ENCODE data around the gene PTN. TPM values are rescaled to one million over a fixed set of nuclear protein-coding genes. Genes with fewer than 3 reads are reported as not detected.

The PTN gene
- total and polyA plus RNA-seq, 2 of the 13 experiments (the other 11 are each of a cell fraction or from before 2014, with no cell fraction given): not detected

GRCh38 chr7:137354396-137354795, 10.9 kb upstream of the PTN start (continued):
- TF ChIP-seq ATF4 (CRISPR knock-in tag; IDR thresholded peaks at IDR 0.05): no peak
- TF ChIP-seq ARHGAP35 (CRISPR knock-in tag; IDR thresholded peaks at IDR 0.05; ENCODE audit: borderline replicate concordance): no peak
- no peak for TF ChIP-seq CC2D1A (CRISPR knock-in tag; IDR thresholded peaks at IDR 0.05)
- TF ChIP-seq SRSF1 (optimal IDR thresholded peaks at IDR 0.05; ENCODE audit: low read depth, low read length): no peak

GRCh38 chr7:137351941-137352340, 8.4 kb upstream of the PTN start:
- no peak for ATAC-seq
- no TSS peak for BruUV-seq (replicated peaks)
- no peak for FAIRE-seq
- H3K79me2 ChIP-seq (ENCODE audit: insufficient read depth, low read length): no peaks in the 10 kb centered on the region
- no peak overlapping the region for H3K9ac ChIP-seq (ENCODE audit: insufficient read depth, low read depth, low read length)
- CTCF ChIA-PET (ENCODE audit: low intra/inter-chr PET ratio, low total read pairs): no interaction called here
- no peaks in the 10 kb centered on the region for H4K20me1 ChIP-seq (ENCODE audit: insufficient read depth, low read length)
- no peak for DNase-seq (ENCODE audit: low spot score)
- no peak overlapping the region for H3K4me3 ChIP-seq (replicated peaks in 1 of 3; ENCODE audit: insufficient read depth in 1 of 3, low read depth in 2 of 3, low read length in 3 of 3)
- no peaks in the 10 kb centered on the region for H3K9me3 ChIP-seq (ENCODE audit: low read length)
- H3K36me3 ChIP-seq (replicated peaks in 1 of 2; ENCODE audit: control insufficient read depth in 1 of 2, insufficient read depth in 2 of 2, low read length in 2 of 2): no peaks in the 10 kb centered on the region
- no peak overlapping the region for H2AFZ ChIP-seq (ENCODE audit: low read length)
- no peaks in the 10 kb centered on the region for H3K27me3 ChIP-seq (ENCODE audit: control insufficient read depth in 1 of 2, insufficient read depth in 2 of 2, low read length in 2 of 2)
- intact Hi-C loops (cut with micrococcal nuclease; ENCODE audit: unreplicated experiment) (no loop called here), in situ Hi-C loops (cut with HindIII; ENCODE audit: extremely low pct_ligation_motif_present, low pct_unique_long_range_greater_than_20kb) (no loop called here)
- H3K4me1 ChIP-seq (ENCODE audit: insufficient read depth, low read length): no peaks in the 10 kb centered on the region
- H3K27ac ChIP-seq (ENCODE audit: extremely low read length, insufficient read depth, low read length): no peak overlapping the region
- H3K4me2 ChIP-seq (ENCODE audit: low read depth, low read length): no peak overlapping the region
- WGBS (ENCODE audit: low lambda C conversion rate): 2% methylated on average over 2 of the region's 2 CpGs
- POLR2A ChIA-PET: no interaction called here
- TF ChIP-seq, protein P1, sequence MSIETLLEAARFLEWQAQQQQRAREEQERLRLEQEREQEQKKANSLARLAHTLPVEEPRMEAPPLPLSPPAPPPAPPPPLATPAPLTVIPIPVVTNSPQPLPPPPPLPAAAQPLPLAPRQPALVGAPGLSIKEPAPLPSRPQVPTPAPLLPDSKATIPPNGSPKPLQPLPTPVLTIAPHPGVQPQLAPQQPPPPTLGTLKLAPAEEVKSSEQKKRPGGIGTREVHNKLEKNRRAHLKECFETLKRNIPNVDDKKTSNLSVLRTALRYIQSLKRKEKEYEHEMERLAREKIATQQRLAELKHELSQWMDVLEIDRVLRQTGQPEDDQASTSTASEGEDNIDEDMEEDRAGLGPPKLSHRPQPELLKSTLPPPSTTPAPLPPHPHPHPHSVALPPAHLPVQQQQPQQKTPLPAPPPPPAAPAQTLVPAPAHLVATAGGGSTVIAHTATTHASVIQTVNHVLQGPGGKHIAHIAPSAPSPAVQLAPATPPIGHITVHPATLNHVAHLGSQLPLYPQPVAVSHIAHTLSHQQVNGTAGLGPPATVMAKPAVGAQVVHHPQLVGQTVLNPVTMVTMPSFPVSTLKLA (IDR thresholded peaks at IDR 0.05): no peak
- TF ChIP-seq BRCA1 (CRISPR knock-in tag; IDR thresholded peaks at IDR 0.05) (no peak), ZNF674 (CRISPR knock-in tag; IDR thresholded peaks at IDR 0.05; ENCODE audit: low read depth) (no peak), ZNF615 (CRISPR knock-in tag; IDR thresholded peaks at IDR 0.05; ENCODE audit: borderline replicate concordance) (no peak), ZNF350 (CRISPR knock-in tag; IDR thresholded peaks at IDR 0.05; ENCODE audit: borderline replicate concordance, low read depth) (no peak), ZNF124 (CRISPR knock-in tag; IDR thresholded peaks at IDR 0.05) (no peak), PAXIP1 (CRISPR knock-in tag; conservative IDR thresholded peaks at IDR 0.05) (no peak), AKAP8 (CRISPR knock-in tag; IDR thresholded peaks at IDR 0.05) (no peak), ZNF737 (CRISPR knock-in tag; IDR thresholded peaks at IDR 0.05; ENCODE audit: borderline replicate concordance) (no peak), MTF1 (CRISPR knock-in tag; IDR thresholded peaks at IDR 0.05) (no peak), PRPF4 (IDR thresholded peaks at IDR 0.05; ENCODE audit: low read depth, low read length, poor library complexity, severe bottlenecking) (no peak), TRIM22 (IDR thresholded peaks at IDR 0.05) (no peak), ZNF296 (CRISPR knock-in tag; conservative IDR thresholded peaks at IDR 0.05) (no peak), ZNF343 (CRISPR knock-in tag; IDR thresholded peaks at IDR 0.05) (no peak)

Measured in HepG2 (cell line).